HepG2 (cell line): ENCODE measurements around the gene BCL7A. TPM values are rescaled to one million over a fixed set of nuclear protein-coding genes. Genes with fewer than 3 reads are reported as not detected.
A peak's percentile ranks its signal among the peaks of the same experiment; 100 is the strongest.

Source experiments
- ARNT ChIP-seq: fragments of 450-650 bp; IDR thresholded peaks from 2 replicates; pipeline ENCODE4 v1.6.1; 2017
- ARNT2 ChIP-seq: sonication (generic); formaldehyde crosslinking; IDR thresholded peaks from 2 replicates; pipeline ENCODE4 v1.8.0; 2022; ENCODE audit warnings: mild to moderate bottlenecking, low read depth, missing genetic modification reagents, moderate library complexity
- ELK4 ChIP-seq: sonication (generic); formaldehyde crosslinking; IDR thresholded peaks from 2 replicates; pipeline ENCODE4 v1.9.0; 2021; ENCODE audit warnings: missing genetic modification reagents, borderline replicate concordance
- FOXA1 ChIP-seq, 2 experiments: fragments of 450-650 bp in 1 of 2; sonication (generic) in 1 of 2; formaldehyde crosslinking in 1 of 2; IDR thresholded peaks; 2 replicates each; pipeline versions ENCODE4 v1.4.0 to v1.6.1; 2016 to 2020; ENCODE audit warnings: missing genetic modification reagents in 1 of 2
- IRF2 ChIP-seq: IDR thresholded peaks from 2 replicates; pipeline ENCODE4 v1.6.1; 2018; ENCODE audit warnings: missing genetic modification reagents, missing compliant biosample characterization
- JDP2 ChIP-seq: sonication (generic); formaldehyde crosslinking; IDR thresholded peaks from 2 replicates; pipeline ENCODE4 v1.8.1; 2022; ENCODE audit warnings: missing genetic modification reagents, borderline replicate concordance
- NR2F2 ChIP-seq: IDR thresholded peaks from 2 replicates; pipeline ENCODE4 v1.6.1; 2012; ENCODE audit warnings: low read depth, inconsistent platforms, borderline replicate concordance
- PHB2 ChIP-seq: fragments of 450-650 bp; IDR thresholded peaks from 2 replicates; pipeline ENCODE4 v1.6.1; 2018; ENCODE audit not compliant: partially characterized antibody
- THAP9 ChIP-seq: sonication (generic); formaldehyde crosslinking; IDR thresholded peaks from 2 replicates; pipeline ENCODE4; 2020; ENCODE audit warnings: missing genetic modification reagents, mild to moderate bottlenecking, borderline replicate concordance
- THRA ChIP-seq: sonication (generic); formaldehyde crosslinking; IDR thresholded peaks from 2 replicates; pipeline ENCODE4 v1.4.0; 2020; ENCODE audit warnings: missing genetic modification reagents, borderline replicate concordance
- ZBTB42 ChIP-seq: sonication (generic); formaldehyde crosslinking; IDR thresholded peaks from 2 replicates; pipeline ENCODE4 v1.5.0; 2020; ENCODE audit warnings: mild to moderate bottlenecking, missing genetic modification reagents
- ZMYM4 ChIP-seq: sonication (generic); formaldehyde crosslinking; IDR thresholded peaks from 2 replicates; pipeline ENCODE4 v1.8.1; 2023; ENCODE audit warnings: mild to moderate bottlenecking, missing genetic modification reagents
- ZNF230 ChIP-seq: sonication (generic); formaldehyde crosslinking; IDR thresholded peaks from 2 replicates; pipeline ENCODE4 v1.4.0; 2020; ENCODE audit warnings: mild to moderate bottlenecking, missing genetic modification reagents
- ZNF34 ChIP-seq: sonication (generic); formaldehyde crosslinking; IDR thresholded peaks from 2 replicates; pipeline ENCODE4 v1.4.0; 2020; ENCODE audit warnings: mild to moderate bottlenecking, missing genetic modification reagents, borderline replicate concordance
- ZNF550 ChIP-seq: sonication (generic); formaldehyde crosslinking; IDR thresholded peaks from 2 replicates; pipeline ENCODE4 v1.4.0; 2020; ENCODE audit warnings: mild to moderate bottlenecking, missing genetic modification reagents, borderline replicate concordance
- ZNF605 ChIP-seq: sonication (generic); formaldehyde crosslinking; IDR thresholded peaks from 2 replicates; pipeline ENCODE4 v1.8.0; 2022; ENCODE audit warnings: mild to moderate bottlenecking, missing genetic modification reagents
- ZNF646 ChIP-seq: sonication (generic); formaldehyde crosslinking; IDR thresholded peaks from 2 replicates; pipeline ENCODE4 v1.9.0; 2021; ENCODE audit warnings: mild to moderate bottlenecking, missing genetic modification reagents
- ZNF891 ChIP-seq: sonication (generic); formaldehyde crosslinking; IDR thresholded peaks from 2 replicates; pipeline ENCODE4 v1.5.0; 2020; ENCODE audit warnings: mild to moderate bottlenecking, missing genetic modification reagents
- polyA plus RNA-seq, 8 experiments: library from polyadenylated mRNA; depleted of rRNA in 3 of 8; stranded (reverse) in 7 of 8; unstranded in 1 of 8; fragments of >200 nt; fragmentation: Illumina TruSeq in 4 of 8; extraction: Trizol in 4 of 8; gene quantifications; 2 replicates each; pipeline versions ENCODE4 v1.2.1 to v1.2.3, GENCODE V29; 2011 to 2016; ENCODE audit warnings: low read depth in 4 of 8, missing spikeins in 1 of 8, mixed read lengths in 1 of 8; ENCODE audit not compliant: insufficient read depth in 1 of 8
- total RNA-seq, 5 experiments: library from RNA; depleted of rRNA; stranded (reverse); fragments of >200 nt; fragmentation: Illumina TruSeq; extraction: Trizol; gene quantifications; 2 replicates each; pipeline ENCODE4 v1.2.3, GENCODE V29; 2016; ENCODE audit warnings: low read depth in 1 of 5

BCL7A gene
- total and polyA plus RNA-seq, 2 of the 13 experiments (the other 11 are each of a cell fraction or from before 2014, with no cell fraction given) = 4.1 to 6.2 TPM

GRCh38 chr12:122064025-122064777 lies 42.5 kb downstream of the BCL7A start (continued):
- no peak for TF ChIP-seq ZNF34 (CRISPR knock-in tag)
- TF ChIP-seq ZNF646 (CRISPR knock-in tag) = no peak
- TF ChIP-seq THRA (CRISPR knock-in tag) = no peak
- TF ChIP-seq ZMYM4 (CRISPR knock-in tag) = peak; percentile 97
- TF ChIP-seq ZNF605 (CRISPR knock-in tag) = no peak; the same call in none of the 2 replicates
- TF ChIP-seq ZBTB42 = no peak
- no peak for TF ChIP-seq JDP2 (CRISPR knock-in tag)
- TF ChIP-seq NR2F2 = no peak
- TF ChIP-seq ELK4 (CRISPR knock-in tag) = no peak
- no peak for TF ChIP-seq ZNF550 (CRISPR knock-in tag)
- TF ChIP-seq ARNT = no peak
- TF ChIP-seq FOXA1 (IDR thresholded peaks at IDR 0.05) = no peak
- no peak for TF ChIP-seq FOXA1 (CRISPR knock-in tag; IDR thresholded peaks at IDR 0.05)
- TF ChIP-seq ZNF891 = no peak
- TF ChIP-seq ARNT2 = peak; percentile 41; the same call in 1 of the 2 replicates
- 0 out of 2 replicates have a peak, but pooled peaks have one; percentile 23 for TF ChIP-seq ZNF230 (CRISPR knock-in tag)
- TF ChIP-seq THAP9 = no peak
- TF ChIP-seq IRF2 (CRISPR knock-in tag) = peak; percentile 62
- TF ChIP-seq PHB2 = no peak
